Uterus (tissue), 2 donors: ENCODE data around the gene TM2D1.

Experiments
- POLR2A ChIP-seq, 2 donors: fragments of 450-650 bp; IDR thresholded peaks; one replicate each; pipeline ENCODE4 v1.6.1; 2016; ENCODE audit warnings: antibody characterized with exemption in 2 of 2, mild to moderate bottlenecking in 1 of 2, moderate library complexity in 1 of 2
- TF ChIP-seq, protein P1 (sequence below), 4 experiments: fragments of 200-600 bp in 2 of 4; fragments of 450-650 bp in 2 of 4; sonication (generic) in 2 of 4; IDR thresholded peaks; one replicate each; pipeline ENCODE4 v1.5.1; 2016 to 2019; ENCODE audit warnings: antibody characterized with exemption in 4 of 4, mild to moderate bottlenecking in 2 of 4, moderate library complexity in 1 of 4

GRCh38 chr1:61640531-61641530 lies 84.1 kb downstream of the TM2D1 start:
- TF ChIP-seq, protein P1, sequence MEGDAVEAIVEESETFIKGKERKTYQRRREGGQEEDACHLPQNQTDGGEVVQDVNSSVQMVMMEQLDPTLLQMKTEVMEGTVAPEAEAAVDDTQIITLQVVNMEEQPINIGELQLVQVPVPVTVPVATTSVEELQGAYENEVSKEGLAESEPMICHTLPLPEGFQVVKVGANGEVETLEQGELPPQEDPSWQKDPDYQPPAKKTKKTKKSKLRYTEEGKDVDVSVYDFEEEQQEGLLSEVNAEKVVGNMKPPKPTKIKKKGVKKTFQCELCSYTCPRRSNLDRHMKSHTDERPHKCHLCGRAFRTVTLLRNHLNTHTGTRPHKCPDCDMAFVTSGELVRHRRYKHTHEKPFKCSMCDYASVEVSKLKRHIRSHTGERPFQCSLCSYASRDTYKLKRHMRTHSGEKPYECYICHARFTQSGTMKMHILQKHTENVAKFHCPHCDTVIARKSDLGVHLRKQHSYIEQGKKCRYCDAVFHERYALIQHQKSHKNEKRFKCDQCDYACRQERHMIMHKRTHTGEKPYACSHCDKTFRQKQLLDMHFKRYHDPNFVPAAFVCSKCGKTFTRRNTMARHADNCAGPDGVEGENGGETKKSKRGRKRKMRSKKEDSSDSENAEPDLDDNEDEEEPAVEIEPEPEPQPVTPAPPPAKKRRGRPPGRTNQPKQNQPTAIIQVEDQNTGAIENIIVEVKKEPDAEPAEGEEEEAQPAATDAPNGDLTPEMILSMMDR (IDR thresholded peaks at IDR 0.05): no peak
- no peak for TF ChIP-seq POLR2A (IDR thresholded peaks at IDR 0.05)
